Thoracic aorta (tissue), 2 donors: ENCODE data around the gene MARVELD1. TPM values are rescaled to one million over a fixed set of nuclear protein-coding genes. Genes with fewer than 3 reads are reported as not detected.

Source experiments
- ATAC-seq: fragments of 150-250 bp; one replicate; pipeline ENCODE4 v1.8.0; 2017; ENCODE audit warnings: low read depth; ENCODE audit not compliant: insufficient number of reproducible peaks, low FRiP score
- DNase-seq: peaks from one replicate; pipeline ENCODE4 v3.0.0-alpha.2; 2020; ENCODE audit warnings: low spot score
- H3K27ac ChIP-seq, 2 donors: fragments of 200-600 bp; sonication (generic); 1 replicate in 1 of 2; 2 replicates in 1 of 2; pipeline ENCODE4 v1.5.1; 2016; ENCODE audit warnings: mild to moderate bottlenecking in 2 of 2, moderate library complexity in 2 of 2
- H3K27me3 ChIP-seq: fragments of 200-600 bp; sonication (generic); replicated peaks from 2 replicates; pipeline ENCODE4 v1.6.0; 2016; ENCODE audit warnings: mild to moderate bottlenecking; ENCODE audit not compliant: insufficient read depth
- H3K36me3 ChIP-seq: fragments of 200-600 bp; sonication (generic); one replicate; pipeline ENCODE4 v1.5.1; 2016
- H3K4me1 ChIP-seq, 2 donors: fragments of 200-600 bp; sonication (generic); 1 replicate in 1 of 2; 2 replicates in 1 of 2; pipeline versions ENCODE4 v1.5.1 to v1.6.0; 2016; ENCODE audit warnings: low read depth in 2 of 2, mild to moderate bottlenecking in 1 of 2; ENCODE audit not compliant: control insufficient read depth in 1 of 2
- H3K4me3 ChIP-seq: fragments of 200-600 bp; sonication (generic); 2 replicates; pipeline ENCODE4 v1.5.1; 2016; ENCODE audit warnings: mild to moderate bottlenecking
- H3K9me3 ChIP-seq: fragments of 200-600 bp; sonication (generic); 2 replicates; pipeline ENCODE4 v1.5.1; 2016
- total RNA-seq, 2 donors: library from RNA; depleted of rRNA; stranded (reverse); fragments of >200 nt; gene quantifications; one replicate each; pipeline versions ENCODE4 v1.1.0 to v1.2.3, GENCODE V29; 2016
- TF ChIP-seq, protein P1 (sequence below): fragments of 200-600 bp; sonication (generic); IDR thresholded peaks from one replicate; pipeline ENCODE4 v1.5.1; 2019; ENCODE audit warnings: antibody characterized with exemption

The MARVELD1 gene
- total RNA-seq, 2 donors from 2014 or later: 85.0 to 97.9 TPM

DNA sequence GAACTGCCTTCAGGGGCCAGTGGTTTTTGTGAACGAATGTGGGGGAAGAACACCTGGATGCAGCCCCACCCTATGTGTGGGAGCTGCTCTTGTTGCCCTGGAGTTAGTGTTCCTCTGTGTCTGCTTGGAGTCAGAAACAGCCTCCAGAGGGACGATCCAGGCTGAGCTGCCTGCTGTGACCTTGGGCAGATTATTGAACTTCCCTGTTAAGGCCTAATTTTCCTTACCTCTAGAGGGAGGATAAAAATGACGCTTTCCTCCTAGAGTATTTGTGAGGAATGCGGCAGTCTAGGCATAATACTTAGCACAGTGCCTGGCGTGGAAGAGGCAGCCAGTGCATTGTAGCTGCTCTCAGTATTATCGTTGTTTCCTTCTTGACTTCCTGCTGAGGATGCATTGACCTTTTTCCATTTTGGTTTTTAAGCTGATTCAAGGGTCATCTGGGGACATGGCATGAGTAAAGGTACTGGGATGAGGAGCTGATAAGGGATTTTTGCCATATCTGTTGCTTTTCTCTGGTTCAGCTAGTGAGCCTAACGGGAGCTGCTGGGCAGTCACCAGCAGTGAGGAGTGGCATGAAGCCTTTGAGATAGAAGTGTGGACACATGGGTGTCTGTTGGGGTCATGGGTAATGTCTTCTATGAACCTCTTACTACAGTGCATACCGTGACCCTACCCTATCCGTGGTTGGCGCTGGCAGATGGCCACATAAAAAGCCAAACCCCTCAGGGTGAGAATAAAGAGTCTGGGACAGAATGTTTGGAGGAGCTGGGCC lies 29.8 kb downstream of the MARVELD1 start:
- Histone ChIP-seq H3K4me3 (no peak overlapping the region), H3K27me3 (no peaks in the 10 kb centered on the region), H3K4me1 (peaks cover 4 to 12% of the 10 kb centered on the region in 2 donors), H3K27ac (no peak overlapping the region), H3K9me3 (no peaks in the 10 kb centered on the region), H3K36me3 (peaks cover 27% of the 10 kb centered on the region)
- no peak for DNase-seq
- ATAC-seq: no peak
- TF ChIP-seq, protein P1, sequence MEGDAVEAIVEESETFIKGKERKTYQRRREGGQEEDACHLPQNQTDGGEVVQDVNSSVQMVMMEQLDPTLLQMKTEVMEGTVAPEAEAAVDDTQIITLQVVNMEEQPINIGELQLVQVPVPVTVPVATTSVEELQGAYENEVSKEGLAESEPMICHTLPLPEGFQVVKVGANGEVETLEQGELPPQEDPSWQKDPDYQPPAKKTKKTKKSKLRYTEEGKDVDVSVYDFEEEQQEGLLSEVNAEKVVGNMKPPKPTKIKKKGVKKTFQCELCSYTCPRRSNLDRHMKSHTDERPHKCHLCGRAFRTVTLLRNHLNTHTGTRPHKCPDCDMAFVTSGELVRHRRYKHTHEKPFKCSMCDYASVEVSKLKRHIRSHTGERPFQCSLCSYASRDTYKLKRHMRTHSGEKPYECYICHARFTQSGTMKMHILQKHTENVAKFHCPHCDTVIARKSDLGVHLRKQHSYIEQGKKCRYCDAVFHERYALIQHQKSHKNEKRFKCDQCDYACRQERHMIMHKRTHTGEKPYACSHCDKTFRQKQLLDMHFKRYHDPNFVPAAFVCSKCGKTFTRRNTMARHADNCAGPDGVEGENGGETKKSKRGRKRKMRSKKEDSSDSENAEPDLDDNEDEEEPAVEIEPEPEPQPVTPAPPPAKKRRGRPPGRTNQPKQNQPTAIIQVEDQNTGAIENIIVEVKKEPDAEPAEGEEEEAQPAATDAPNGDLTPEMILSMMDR: no peak

DNA sequence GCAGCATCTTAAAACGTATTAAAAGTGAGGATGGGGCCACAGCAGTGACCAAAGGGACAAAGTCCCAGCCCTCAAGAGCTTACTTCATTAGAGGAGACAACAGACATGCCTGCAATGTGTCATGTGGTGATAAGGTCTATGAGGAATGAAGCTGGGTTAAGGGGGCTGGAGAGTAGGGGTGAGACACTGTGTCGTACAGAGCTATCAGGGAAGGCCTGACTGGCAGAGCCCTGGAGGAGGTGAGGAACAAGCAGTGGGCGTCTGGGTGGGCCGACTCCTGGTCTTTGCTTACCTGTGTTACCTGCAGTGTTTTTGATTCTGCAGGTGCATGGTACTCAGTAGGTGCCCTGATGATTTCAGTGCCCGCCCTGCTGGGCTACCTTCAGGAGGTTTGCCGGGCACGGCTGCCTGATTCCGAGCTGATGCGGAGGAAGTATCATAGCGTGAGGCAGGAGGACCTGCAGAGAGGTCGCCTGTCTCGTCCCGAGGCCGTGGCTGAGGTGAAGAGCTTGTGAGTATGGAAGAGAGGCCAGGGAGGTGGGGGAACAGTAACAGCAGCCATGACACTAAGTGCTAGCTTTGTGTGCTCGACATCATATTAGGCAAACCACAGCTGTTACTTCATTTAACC lies 31.0 kb downstream of the MARVELD1 start:
- H3K27me3 ChIP-seq: no peaks in the 10 kb centered on the region
- no peak overlapping the region for H3K27ac ChIP-seq
- DNase-seq: no peak
- peaks cover 0 to 4% of the 10 kb centered on the region in 2 donors for H3K4me1 ChIP-seq
- TF ChIP-seq, protein P1: no peak
- peaks cover 32% of the 10 kb centered on the region for H3K36me3 ChIP-seq
- no peak overlapping the region for H3K4me3 ChIP-seq
- H3K9me3 ChIP-seq: no peaks in the 10 kb centered on the region
- ATAC-seq: no peak

DNA sequence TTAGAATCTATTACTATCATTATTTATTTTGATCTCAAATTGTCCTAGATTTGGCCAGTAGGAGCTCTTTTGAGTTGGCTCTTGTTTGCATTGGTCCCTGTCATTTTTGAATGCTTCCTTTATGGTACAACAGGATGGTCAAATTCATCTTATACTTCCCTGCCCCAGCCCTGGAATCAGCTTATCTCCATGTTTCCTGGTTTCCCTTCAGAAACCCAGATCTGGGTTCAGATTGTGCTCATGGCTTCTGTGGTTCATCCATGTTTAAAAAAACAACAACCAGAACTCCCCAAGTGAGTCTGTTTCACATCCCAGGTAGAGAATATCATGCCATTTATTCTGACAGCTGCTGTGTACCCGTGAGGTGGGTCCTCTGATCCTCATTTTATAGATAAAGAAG lies 34.0 kb downstream of the MARVELD1 start:
- ATAC-seq (no peak), DNase-seq (no peak)
- Histone ChIP-seq H3K27me3 (no peaks in the 10 kb centered on the region), H3K4me3 (no peak overlapping the region), H3K9me3 (no peaks in the 10 kb centered on the region), H3K27ac (no peak overlapping the region), H3K4me1 (no peaks in the 10 kb centered on the region), H3K36me3 (peaks cover 60% of the 10 kb centered on the region)
- TF ChIP-seq, protein P1: no peak

DNA sequence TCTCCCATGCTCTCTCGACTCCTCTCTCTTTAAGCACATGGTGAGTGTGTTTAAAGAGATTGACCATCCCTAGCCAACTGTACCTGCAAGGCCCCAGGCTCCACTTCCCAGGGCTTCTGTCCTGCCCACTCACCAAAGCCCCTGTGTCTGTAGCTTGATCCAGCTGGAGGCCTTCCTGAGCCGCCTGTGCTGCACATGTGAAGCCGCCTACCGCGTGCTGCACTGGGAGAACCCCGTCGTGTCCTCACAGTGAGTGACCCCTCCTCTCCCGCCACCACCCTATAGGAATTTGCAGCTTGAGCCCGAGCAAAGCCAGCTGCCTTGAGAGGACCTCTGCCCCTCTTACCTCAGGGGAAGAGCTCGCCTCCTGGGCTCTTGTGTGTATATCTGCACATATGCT lies 34.6 kb downstream of the MARVELD1 start:
- Histone ChIP-seq H3K27ac (no peak overlapping the region), H3K9me3 (no peaks in the 10 kb centered on the region), H3K4me3 (no peak overlapping the region), H3K36me3 (peaks cover 61% of the 10 kb centered on the region), H3K4me1 (no peaks in the 10 kb centered on the region), H3K27me3 (no peaks in the 10 kb centered on the region)
- DNase-seq (no peak), ATAC-seq (no peak)
- TF ChIP-seq, protein P1: no peak

DNA sequence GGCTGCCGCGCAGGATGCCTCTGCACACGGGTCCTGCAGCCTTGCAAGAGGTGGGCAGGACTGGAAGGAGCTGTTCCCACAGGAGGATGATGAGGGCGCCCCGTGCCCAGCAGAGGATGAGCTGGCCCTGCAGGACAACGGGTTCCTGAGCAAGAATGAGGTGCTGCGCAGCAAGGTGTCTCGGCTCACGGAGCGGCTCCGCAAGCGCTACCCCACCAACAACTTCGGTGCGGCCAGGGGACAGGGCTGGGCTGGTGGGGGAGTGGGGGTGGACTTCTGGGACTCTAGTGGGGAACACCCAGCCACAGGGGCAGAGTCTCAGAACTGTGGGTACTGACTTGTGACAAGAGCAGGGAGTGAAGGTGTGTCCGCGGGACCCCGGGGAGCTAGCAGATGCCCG lies 39.4 kb downstream of the MARVELD1 start:
- TF ChIP-seq, protein P1: no peak
- Histone ChIP-seq H3K4me1 (no peaks in the 10 kb centered on the region), H3K36me3 (peaks cover 84% of the 10 kb centered on the region), H3K4me3 (no peak overlapping the region), H3K27me3 (no peaks in the 10 kb centered on the region), H3K27ac (no peak overlapping the region), H3K9me3 (no peaks in the 10 kb centered on the region)
- DNase-seq (no peak), ATAC-seq (no peak)
